Body of pancreas (tissue), 4 donors: Measurements from ENCODE around the gene OR2B3. TPM values are rescaled to one million over a fixed set of nuclear protein-coding genes. Genes with fewer than 3 reads are reported as not detected.

Source experiments
- ATAC-seq: fragments of 150-250 bp; one replicate; pipeline ENCODE4 v1.9.1; 2016
- DNase-seq, 4 donors: peaks; one replicate each; pipeline ENCODE4 v3.0.0-alpha.2; 2019
- H3K27ac ChIP-seq, 4 donors: fragments of 200-600 bp; sonication (generic); 1 replicate in 3 of 4; 2 replicates in 1 of 4; pipeline versions ENCODE4 v1.5.1 to v1.6.1; 2016 to 2019; ENCODE audit warnings: mild to moderate bottlenecking in 1 of 4, mixed read lengths in 1 of 4, moderate library complexity in 1 of 4
- H3K27me3 ChIP-seq, 2 donors: fragments of 200-600 bp; sonication (generic); one replicate each; pipeline ENCODE4 v1.6.0; 2016; ENCODE audit warnings: mild to moderate bottlenecking in 1 of 2
- H3K36me3 ChIP-seq, 2 donors: fragments of 200-600 bp; sonication (generic); replicated peaks in 1 of 2; 2 replicates each; pipeline ENCODE4 v1.5.1; 2016; ENCODE audit warnings: low read depth in 2 of 2; ENCODE audit not compliant: insufficient read depth in 1 of 2
- H3K4me1 ChIP-seq: fragments of 200-600 bp; sonication (generic); one replicate; pipeline ENCODE4 v1.6.0; 2016
- H3K4me3 ChIP-seq, 2 donors: fragments of 200-600 bp; sonication (generic); 1 replicate in 1 of 2; 2 replicates in 1 of 2; pipeline ENCODE4 v1.5.1; 2016 to 2019
- H3K9me3 ChIP-seq, 3 donors: fragments of 200-600 bp; sonication (generic); 1 replicate in 2 of 3; 2 replicates in 1 of 3; pipeline ENCODE4 v1.5.1; 2016
- POLR2A ChIP-seq, 3 donors: fragments of 450-650 bp; IDR thresholded peaks; one replicate each; pipeline ENCODE4 v1.6.1; 2016; ENCODE audit warnings: antibody characterized with exemption in 3 of 3, mild to moderate bottlenecking in 2 of 3
- WGBS, 2 donors: methylation state at CpG; one replicate each; pipeline ENCODE4 v1.1.5; 2017; 5-methylcytosine and 5-hydroxymethylcytosine counted together
- intact Hi-C: fragments of 100-400 bp; cut with DNase I; formaldehyde crosslinking; loops from one replicate; pipeline ENCODE4 v1.15.1; 2023
- total RNA-seq, 2 donors: library from RNA; depleted of rRNA; stranded (reverse); fragments of >200 nt; gene quantifications; one replicate each; pipeline ENCODE4 v1.1.0, GENCODE V29; 2016
- TF ChIP-seq, protein P1 (sequence below), 7 experiments: fragments of 450-650 bp in 4 of 7; fragments of 200-600 bp in 3 of 7; sonication (generic) in 3 of 7; IDR thresholded peaks; one replicate each; pipeline ENCODE4 v1.5.1; 2016 to 2019; ENCODE audit warnings: antibody characterized with exemption in 7 of 7

OR2B3 gene
- total RNA-seq, 2 donors from 2014 or later, result not detected

- Histone ChIP-seq H3K4me1 (no peaks in the 10 kb centered on the region), H3K4me3 (no peak within 1 kb of the TSS), H3K9me3 (peaks cover 0 to 4% (median 0%) of the 10 kb centered on the region in 3 donors), H3K27ac (no peak within 1 kb of the TSS), H3K36me3 (no peaks in the 10 kb centered on the region), H3K27me3 (no peaks in the 10 kb centered on the region)
- WGBS, 2 donors, result 31 to 50% methylated on average over 1 of the region's 1 CpG
- TF ChIP-seq POLR2A (IDR thresholded peaks at IDR 0.05), result no peak
- TF ChIP-seq, protein P1, sequence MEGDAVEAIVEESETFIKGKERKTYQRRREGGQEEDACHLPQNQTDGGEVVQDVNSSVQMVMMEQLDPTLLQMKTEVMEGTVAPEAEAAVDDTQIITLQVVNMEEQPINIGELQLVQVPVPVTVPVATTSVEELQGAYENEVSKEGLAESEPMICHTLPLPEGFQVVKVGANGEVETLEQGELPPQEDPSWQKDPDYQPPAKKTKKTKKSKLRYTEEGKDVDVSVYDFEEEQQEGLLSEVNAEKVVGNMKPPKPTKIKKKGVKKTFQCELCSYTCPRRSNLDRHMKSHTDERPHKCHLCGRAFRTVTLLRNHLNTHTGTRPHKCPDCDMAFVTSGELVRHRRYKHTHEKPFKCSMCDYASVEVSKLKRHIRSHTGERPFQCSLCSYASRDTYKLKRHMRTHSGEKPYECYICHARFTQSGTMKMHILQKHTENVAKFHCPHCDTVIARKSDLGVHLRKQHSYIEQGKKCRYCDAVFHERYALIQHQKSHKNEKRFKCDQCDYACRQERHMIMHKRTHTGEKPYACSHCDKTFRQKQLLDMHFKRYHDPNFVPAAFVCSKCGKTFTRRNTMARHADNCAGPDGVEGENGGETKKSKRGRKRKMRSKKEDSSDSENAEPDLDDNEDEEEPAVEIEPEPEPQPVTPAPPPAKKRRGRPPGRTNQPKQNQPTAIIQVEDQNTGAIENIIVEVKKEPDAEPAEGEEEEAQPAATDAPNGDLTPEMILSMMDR (IDR thresholded peaks at IDR 0.05), result no peak
- DNase-seq (no peak), ATAC-seq (no peak)
- intact Hi-C loops, result no loop called here
Observed at GRCh38 chr6:29045075-29045474, 42.0 kb downstream of the OR2B3 start, which contains the start of gene OR2W1. Gene OR2W1 (minus strand): TSS chr6:29045175. CDS start chr6:29045175, 0 bp downstream.

Other genes starting within 250 kb of the OR2B3 start
- 10 to 100 TPM; 56.3 to 69.2 TPM for gene TRIM27, start 163.3 kb downstream of the OR2B3 start, total RNA-seq
- not detected for gene ZNF311, start 82.0 kb downstream of the OR2B3 start, total RNA-seq
- gene OR2W1, start 42.1 kb downstream of the OR2B3 start, total RNA-seq, result not detected
- gene OR2J1, start 12.2 kb upstream of the OR2B3 start, total RNA-seq, result not detected
- gene OR2J3, start 20.7 kb upstream of the OR2B3 start, total RNA-seq, result not detected
- not detected for gene OR2J2, start 83.6 kb upstream of the OR2B3 start, total RNA-seq
- gene OR14J1, start 214.4 kb upstream of the OR2B3 start, total RNA-seq, result not detected